ENCODE measurements around the gene MPLKIP. TPM values are rescaled to one million over a fixed set of nuclear protein-coding genes. Genes with fewer than 3 reads are reported as not detected.

The MPLKIP gene
- total RNA-seq, 1 donor from 2014 or later = 32.0 TPM

- H3K27me3 Mint-ChIP-seq (ENCODE audit: low read depth, unreplicated experiment) = no peaks in the 10 kb centered on the region
- FAIRE-seq = peak; percentile 64
Measured at GRCh38 chr7:40102897-40103296, 31.5 kb downstream of the MPLKIP start.

DNA sequence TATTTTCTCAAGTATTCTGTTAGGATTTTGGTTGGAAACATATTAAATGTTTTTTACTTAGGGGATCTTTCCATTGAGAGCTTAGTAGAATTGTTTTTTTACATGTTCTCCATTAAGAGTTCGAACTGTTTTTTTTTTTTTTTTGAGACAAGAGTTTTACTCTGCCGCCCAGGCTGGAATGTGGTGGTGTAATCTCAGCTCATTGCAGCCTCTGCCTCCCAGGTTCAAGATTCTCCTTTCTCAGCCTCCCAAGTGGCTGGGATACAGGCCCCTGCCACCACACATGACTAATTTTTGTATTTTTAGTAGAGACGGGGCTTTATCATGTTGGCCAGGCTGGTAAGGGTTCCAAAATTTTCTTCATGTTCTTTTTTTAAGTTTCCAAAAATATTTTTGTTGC lies 33.2 kb downstream of the MPLKIP start:
- H3K27ac ChIP-seq (ENCODE audit: low read depth, low read length) = no peak overlapping the region
- H3K36me3 ChIP-seq (ENCODE audit: insufficient read depth, low read length) = no peaks in the 10 kb centered on the region
- Mint-ChIP-seq H3K9me3 (ENCODE audit: unreplicated experiment) (no peaks in the 10 kb centered on the region), H3K4me3 (ENCODE audit: unreplicated experiment) (no peak overlapping the region), H3K36me3 (ENCODE audit: low read depth, unreplicated experiment) (no peaks in the 10 kb centered on the region), H3K27ac (ENCODE audit: unreplicated experiment) (peak overlapping the region; percentile 26), H3K4me1 (ENCODE audit: low read depth, unreplicated experiment) (no peaks in the 10 kb centered on the region), H3K27me3 (ENCODE audit: low read depth, unreplicated experiment) (no peaks in the 10 kb centered on the region)
- H3K27me3 ChIP-seq (ENCODE audit: insufficient read depth, low read length) = no peaks in the 10 kb centered on the region
- FAIRE-seq = no peak
- H4K20me1 ChIP-seq (ENCODE audit: insufficient read depth, low read length) = peaks cover 5% of the 10 kb centered on the region
- H3K9me3 ChIP-seq (ENCODE audit: insufficient read depth, low read depth, low read length) = no peaks in the 10 kb centered on the region
- TF ChIP-seq EZH2 (IDR thresholded peaks at IDR 0.05; ENCODE audit: insufficient read depth, low read length) = no peak
- TF ChIP-seq, protein P1, sequence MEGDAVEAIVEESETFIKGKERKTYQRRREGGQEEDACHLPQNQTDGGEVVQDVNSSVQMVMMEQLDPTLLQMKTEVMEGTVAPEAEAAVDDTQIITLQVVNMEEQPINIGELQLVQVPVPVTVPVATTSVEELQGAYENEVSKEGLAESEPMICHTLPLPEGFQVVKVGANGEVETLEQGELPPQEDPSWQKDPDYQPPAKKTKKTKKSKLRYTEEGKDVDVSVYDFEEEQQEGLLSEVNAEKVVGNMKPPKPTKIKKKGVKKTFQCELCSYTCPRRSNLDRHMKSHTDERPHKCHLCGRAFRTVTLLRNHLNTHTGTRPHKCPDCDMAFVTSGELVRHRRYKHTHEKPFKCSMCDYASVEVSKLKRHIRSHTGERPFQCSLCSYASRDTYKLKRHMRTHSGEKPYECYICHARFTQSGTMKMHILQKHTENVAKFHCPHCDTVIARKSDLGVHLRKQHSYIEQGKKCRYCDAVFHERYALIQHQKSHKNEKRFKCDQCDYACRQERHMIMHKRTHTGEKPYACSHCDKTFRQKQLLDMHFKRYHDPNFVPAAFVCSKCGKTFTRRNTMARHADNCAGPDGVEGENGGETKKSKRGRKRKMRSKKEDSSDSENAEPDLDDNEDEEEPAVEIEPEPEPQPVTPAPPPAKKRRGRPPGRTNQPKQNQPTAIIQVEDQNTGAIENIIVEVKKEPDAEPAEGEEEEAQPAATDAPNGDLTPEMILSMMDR (IDR thresholded peaks at IDR 0.05; ENCODE audit: insufficient read depth, low read depth, low read length) = no peak
- H2AFZ ChIP-seq (ENCODE audit: low read depth, low read length) = no peak overlapping the region
- H3K4me2 ChIP-seq (ENCODE audit: low read length) = no peak overlapping the region
- H3K9ac ChIP-seq (ENCODE audit: low read length) = no peak overlapping the region
- H3K79me2 ChIP-seq (ENCODE audit: insufficient read depth, low read length) = peaks cover 3% of the 10 kb centered on the region
- DNase-seq (ENCODE audit: low read depth) = no peak
- no peak overlapping the region for H3K4me3 ChIP-seq (ENCODE audit: insufficient read depth, low read depth, low read length)
- H3K4me1 ChIP-seq (ENCODE audit: insufficient read depth, low read length) = no peaks in the 10 kb centered on the region

More at GRCh38 chr7:40102897-40103296, 31.5 kb downstream of the MPLKIP start:
- H3K9me3 ChIP-seq (ENCODE audit: insufficient read depth, low read depth, low read length) = no peaks in the 10 kb centered on the region
- no peak overlapping the region for H3K27ac Mint-ChIP-seq (ENCODE audit: unreplicated experiment)
- H3K4me1 ChIP-seq (ENCODE audit: insufficient read depth, low read length) = no peaks in the 10 kb centered on the region
- H3K9ac ChIP-seq (ENCODE audit: low read length) = no peak overlapping the region
- no peak for DNase-seq (ENCODE audit: low read depth)
- no peak overlapping the region for H3K27ac ChIP-seq (ENCODE audit: low read depth, low read length)
- no peak overlapping the region for H2AFZ ChIP-seq (ENCODE audit: low read depth, low read length)
- no peaks in the 10 kb centered on the region for H3K4me1 Mint-ChIP-seq (ENCODE audit: low read depth, unreplicated experiment)
- no peak for TF ChIP-seq EZH2 (IDR thresholded peaks at IDR 0.05; ENCODE audit: insufficient read depth, low read length)
- TF ChIP-seq, protein P1 (IDR thresholded peaks at IDR 0.05; ENCODE audit: insufficient read depth, low read depth, low read length) = no peak
- H3K4me3 ChIP-seq (ENCODE audit: insufficient read depth, low read depth, low read length) = no peak overlapping the region
- H4K20me1 ChIP-seq (ENCODE audit: insufficient read depth, low read length) = peaks cover 5% of the 10 kb centered on the region
- H3K36me3 ChIP-seq (ENCODE audit: insufficient read depth, low read length) = no peaks in the 10 kb centered on the region
- H3K79me2 ChIP-seq (ENCODE audit: insufficient read depth, low read length) = peaks cover 8% of the 10 kb centered on the region
- H3K4me3 Mint-ChIP-seq (ENCODE audit: unreplicated experiment) = no peak overlapping the region
- no peaks in the 10 kb centered on the region for H3K9me3 Mint-ChIP-seq (ENCODE audit: unreplicated experiment)
- no peaks in the 10 kb centered on the region for H3K36me3 Mint-ChIP-seq (ENCODE audit: low read depth, unreplicated experiment)
- no peaks in the 10 kb centered on the region for H3K27me3 ChIP-seq (ENCODE audit: insufficient read depth, low read length)
- H3K4me2 ChIP-seq (ENCODE audit: low read length) = no peak overlapping the region

- Histone ChIP-seq H3K4me3 (ENCODE audit: insufficient read depth, low read depth, low read length) (no peak overlapping the region), H3K36me3 (ENCODE audit: insufficient read depth, low read length) (peaks cover 8% of the 10 kb centered on the region), H3K9me3 (ENCODE audit: insufficient read depth, low read depth, low read length) (no peaks in the 10 kb centered on the region), H3K9ac (ENCODE audit: low read length) (no peak overlapping the region), H2AFZ (ENCODE audit: low read depth, low read length) (no peak overlapping the region), H3K4me2 (ENCODE audit: low read length) (no peak overlapping the region), H4K20me1 (ENCODE audit: insufficient read depth, low read length) (peaks cover 5% of the 10 kb centered on the region), H3K27ac (ENCODE audit: low read depth, low read length) (no peak overlapping the region), H3K4me1 (ENCODE audit: insufficient read depth, low read length) (no peaks in the 10 kb centered on the region), H3K79me2 (ENCODE audit: insufficient read depth, low read length) (peaks cover 3% of the 10 kb centered on the region), H3K27me3 (ENCODE audit: insufficient read depth, low read length) (no peaks in the 10 kb centered on the region)
- TF ChIP-seq, protein P1 (IDR thresholded peaks at IDR 0.05; ENCODE audit: insufficient read depth, low read depth, low read length) = no peak
- TF ChIP-seq EZH2 (IDR thresholded peaks at IDR 0.05; ENCODE audit: insufficient read depth, low read length) = no peak
- Mint-ChIP-seq H3K4me1 (ENCODE audit: low read depth, unreplicated experiment) (peaks cover 2% of the 10 kb centered on the region), H3K4me3 (ENCODE audit: unreplicated experiment) (no peak overlapping the region), H3K36me3 (ENCODE audit: low read depth, unreplicated experiment) (no peaks in the 10 kb centered on the region), H3K9me3 (ENCODE audit: unreplicated experiment) (no peaks in the 10 kb centered on the region), H3K27me3 (ENCODE audit: low read depth, unreplicated experiment) (no peaks in the 10 kb centered on the region), H3K27ac (ENCODE audit: unreplicated experiment) (no peak overlapping the region)
- DNase-seq (ENCODE audit: low read depth) (no peak), FAIRE-seq (no peak)
Measured at GRCh38 chr7:40099837-40100236, 34.6 kb downstream of the MPLKIP start.
